ENCODE measurements around the gene DNAJC30.
"Not testable (repeated sequence)": the region's sequence is repeated elsewhere in the genome, so short reads cannot be mapped to it uniquely, and the experiment has no call there.

DNAJC30 gene

GRCh38 chr7:73683056-73683787, at the start of gene DNAJC30, which contains the start of gene BUD23:
TSS of gene DNAJC30 (minus strand) at chr7:73683453. CDS start at chr7:73683423, 30 bp downstream.
TSS of gene BUD23 (plus strand) at chr7:73683597. CDS start at chr7:73683626, 29 bp downstream.
- DNase-seq (ENCODE audit: low read depth in 2 of 3, low spot score in 1 of 3), result peak; percentile 96 to 98 (median 98)

- no peak for DNase-seq (ENCODE audit: low read depth in 2 of 3, low spot score in 1 of 3)
Measured at GRCh38 chr7:73732397-73732796, 49.1 kb upstream of the DNAJC30 start.

DNA sequence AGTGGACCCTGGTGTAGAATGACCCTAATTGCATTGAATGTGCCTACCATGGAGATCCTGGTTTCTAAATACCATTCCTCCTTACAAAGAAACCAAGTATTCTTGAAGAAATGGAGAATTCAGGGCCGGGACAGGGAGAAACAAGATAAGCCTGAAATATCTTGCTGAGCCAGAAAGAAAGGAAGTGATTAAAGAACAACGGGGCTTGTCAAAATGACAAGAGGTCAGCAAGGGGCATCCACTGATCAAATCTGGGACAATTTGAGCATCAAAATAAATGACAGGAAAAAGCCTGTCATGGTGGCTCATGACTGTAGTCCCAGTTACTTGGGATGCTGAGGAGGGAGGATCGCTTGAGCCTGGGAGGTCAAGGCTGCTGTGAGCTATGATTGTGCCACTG, 47.2 kb upstream of the DNAJC30 start:
- DNase-seq (ENCODE audit: low read depth in 2 of 3, low spot score in 1 of 3), result no peak

DNA sequence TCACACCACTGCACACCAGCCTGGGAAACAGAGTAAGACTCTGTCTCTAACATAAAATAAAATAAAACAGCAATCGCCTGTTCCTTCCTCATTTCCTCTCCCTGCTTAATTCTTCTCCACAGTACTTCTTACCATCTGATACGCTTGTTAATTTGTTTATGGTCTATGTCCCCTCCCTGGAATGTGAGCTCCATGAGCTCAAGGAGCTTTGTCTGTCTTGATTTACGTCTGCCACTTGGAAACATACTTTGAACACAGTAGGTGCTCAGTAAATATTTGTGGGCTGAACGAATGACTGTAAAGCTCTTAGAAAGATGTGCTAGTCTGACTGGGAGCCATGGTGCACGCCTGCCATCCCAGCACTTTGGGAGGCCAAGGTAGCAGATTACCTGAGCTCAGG, 45.3 kb upstream of the DNAJC30 start:
- no peak for DNase-seq (ENCODE audit: low read depth in 2 of 3, low spot score in 1 of 3)

DNA sequence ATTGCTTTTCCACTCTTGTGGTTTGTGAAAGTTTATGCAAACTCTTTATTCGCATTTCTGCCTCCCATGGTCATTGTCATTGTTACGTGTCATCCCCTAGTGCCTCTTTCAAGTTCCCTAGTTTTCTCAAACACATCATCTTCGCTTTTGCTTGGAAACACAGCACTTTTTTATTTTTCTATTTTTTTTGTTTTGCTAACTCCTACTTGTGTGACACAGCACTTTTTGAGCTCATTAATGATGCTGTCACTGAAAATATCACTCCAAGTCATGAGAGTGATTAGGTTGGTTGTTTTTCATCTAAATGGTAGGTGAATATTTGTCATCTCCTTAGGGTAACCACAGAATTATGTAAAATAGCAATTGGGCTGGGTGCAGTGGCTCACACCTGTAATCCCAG, 44.7 kb upstream of the DNAJC30 start:
- DNase-seq (ENCODE audit: low read depth in 2 of 3, low spot score in 1 of 3), result no peak

- DNase-seq (ENCODE audit: low read depth in 2 of 3, low spot score in 1 of 3), result no peak
Measured at GRCh38 chr7:73726083-73726466, 42.8 kb upstream of the DNAJC30 start.

- no peak for DNase-seq (ENCODE audit: low read depth in 2 of 3, low spot score in 1 of 3)
Measured at GRCh38 chr7:73723813-73724212, 40.6 kb upstream of the DNAJC30 start.

GRCh38 chr7:73722785-73723184, 39.5 kb upstream of the DNAJC30 start:
- DNase-seq (ENCODE audit: low read depth in 2 of 3, low spot score in 1 of 3), result no peak

GRCh38 chr7:73722182-73722581, 38.9 kb upstream of the DNAJC30 start:
- DNase-seq (ENCODE audit: low read depth in 2 of 3, low spot score in 1 of 3), result not testable (repeated sequence)

GRCh38 chr7:73721377-73721817, 38.1 kb upstream of the DNAJC30 start:
- DNase-seq (ENCODE audit: low read depth in 2 of 3, low spot score in 1 of 3), result no peak

DNA sequence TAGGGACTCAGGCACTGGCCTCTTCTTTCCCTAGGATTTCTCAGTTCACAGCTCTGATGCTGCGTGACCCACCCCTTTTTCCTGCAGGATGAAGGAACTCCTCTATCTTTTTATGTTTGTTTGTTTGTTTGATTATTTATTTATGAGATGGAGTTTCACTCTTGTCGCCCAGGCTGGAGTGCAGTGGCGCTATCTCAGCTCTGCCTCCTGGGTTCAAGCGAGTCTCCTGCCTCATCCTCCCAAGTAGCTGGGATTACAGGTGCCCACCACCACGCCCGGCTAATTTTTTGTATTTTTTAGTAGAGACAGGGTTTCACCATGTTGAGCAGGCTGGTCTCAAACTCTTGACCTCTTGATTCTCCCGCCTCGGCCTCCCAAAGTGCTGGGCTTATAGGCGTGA, 37.2 kb upstream of the DNAJC30 start:
- DNase-seq (ENCODE audit: low read depth in 2 of 3, low spot score in 1 of 3), result not testable (repeated sequence)

GRCh38 chr7:73719806-73720169, 36.5 kb upstream of the DNAJC30 start:
- DNase-seq (ENCODE audit: low read depth in 2 of 3, low spot score in 1 of 3), result no peak

DNA sequence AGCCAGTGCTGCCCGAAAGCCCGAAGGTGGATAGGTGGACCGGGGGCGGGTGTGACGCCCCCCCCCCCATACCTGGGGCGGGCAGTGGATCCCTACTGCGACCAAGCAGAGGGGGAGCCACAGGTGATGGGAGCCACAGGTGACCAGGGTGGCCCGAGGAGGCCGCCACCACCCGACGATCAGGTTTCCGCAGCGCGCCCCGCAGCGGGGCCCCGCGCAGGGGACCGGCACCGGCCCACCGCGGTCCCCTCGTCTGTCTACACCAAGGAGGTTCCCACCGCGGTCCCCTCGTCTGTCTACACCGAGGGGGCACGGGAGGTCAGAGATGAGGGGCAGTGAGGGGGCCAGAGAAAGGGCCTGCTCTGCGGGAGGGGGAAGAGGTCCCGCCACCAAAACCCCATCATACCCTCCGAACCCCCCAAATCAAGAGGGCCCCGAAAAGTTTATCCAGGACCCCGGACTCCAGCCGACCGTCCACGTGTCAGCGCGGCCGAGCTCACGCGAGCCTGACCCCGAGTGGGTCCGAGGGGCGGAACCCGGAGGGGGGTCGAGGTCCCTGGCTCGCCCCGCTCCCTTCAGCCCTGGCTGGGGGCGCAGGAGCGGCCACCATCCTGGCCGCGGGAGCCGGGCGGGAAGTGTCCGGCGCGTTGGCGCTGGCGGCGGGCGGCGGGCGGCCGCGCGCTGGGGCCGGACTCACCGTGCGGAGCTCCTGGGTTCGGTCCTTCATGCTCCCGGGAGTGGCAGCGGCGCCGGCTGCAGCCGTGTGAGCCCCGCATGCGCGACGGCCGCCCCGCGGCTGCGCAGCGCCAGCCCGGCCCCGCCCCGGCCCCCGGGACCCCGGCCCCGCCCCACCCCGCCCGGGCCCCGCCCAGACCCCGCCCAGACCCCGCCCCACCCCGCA, 35.9 kb upstream of the DNAJC30 start, which contains the start of gene STX1A:
TSS of gene STX1A (minus strand) at position 765 of the 901 bp plus-strand sequence. CDS start at position 727, 38 bp downstream.
- DNase-seq (ENCODE audit: low read depth in 2 of 3, low spot score in 1 of 3), result peak; percentile 48 to 69 (median 55)

DNA sequence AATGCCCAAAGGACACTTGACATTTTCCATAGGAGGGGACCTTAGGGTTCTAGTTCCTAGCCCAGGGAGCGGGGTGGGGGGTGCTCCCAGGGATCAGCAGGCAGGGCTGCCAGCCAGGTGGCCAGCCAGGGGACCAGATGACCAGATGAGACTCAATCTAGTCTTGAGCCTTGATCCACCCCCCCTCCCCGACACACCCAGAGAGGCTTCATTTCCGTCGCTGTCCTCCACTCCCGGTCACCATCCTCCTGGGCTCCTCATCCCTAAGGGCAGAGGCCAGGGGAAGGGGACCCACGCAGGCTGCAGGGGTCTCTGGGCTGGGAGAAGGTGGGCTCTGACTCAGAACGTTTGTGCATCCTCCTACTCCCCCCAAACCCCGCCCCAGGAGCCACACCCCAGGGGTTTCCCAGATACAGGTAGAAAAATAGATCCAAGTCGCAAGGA, 35.2 kb upstream of the DNAJC30 start:
- DNase-seq (ENCODE audit: low read depth in 2 of 3, low spot score in 1 of 3), result no peak

DNA sequence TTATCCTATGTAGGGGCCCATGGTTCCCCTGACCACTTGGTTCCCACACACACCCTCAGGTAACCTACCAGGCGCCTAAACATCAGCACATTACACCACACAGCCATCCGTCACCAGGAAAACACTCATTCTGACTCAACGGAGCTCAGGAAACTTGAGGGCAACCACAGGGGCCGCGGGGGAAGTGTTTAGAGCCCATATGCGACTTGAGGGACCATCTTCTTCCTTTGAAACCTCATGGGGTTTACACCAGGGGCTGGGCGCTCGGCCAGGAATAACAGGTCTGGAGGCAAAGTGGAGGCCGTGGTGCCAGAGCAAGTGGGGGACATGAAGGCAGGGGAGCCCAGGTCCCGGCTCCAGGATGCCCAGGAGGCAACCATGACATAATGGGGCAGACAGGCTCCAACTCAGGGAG, 34.7 kb upstream of the DNAJC30 start:
- DNase-seq (ENCODE audit: low read depth in 2 of 3, low spot score in 1 of 3), result peak; percentile 63 to 75 (median 71)

DNA sequence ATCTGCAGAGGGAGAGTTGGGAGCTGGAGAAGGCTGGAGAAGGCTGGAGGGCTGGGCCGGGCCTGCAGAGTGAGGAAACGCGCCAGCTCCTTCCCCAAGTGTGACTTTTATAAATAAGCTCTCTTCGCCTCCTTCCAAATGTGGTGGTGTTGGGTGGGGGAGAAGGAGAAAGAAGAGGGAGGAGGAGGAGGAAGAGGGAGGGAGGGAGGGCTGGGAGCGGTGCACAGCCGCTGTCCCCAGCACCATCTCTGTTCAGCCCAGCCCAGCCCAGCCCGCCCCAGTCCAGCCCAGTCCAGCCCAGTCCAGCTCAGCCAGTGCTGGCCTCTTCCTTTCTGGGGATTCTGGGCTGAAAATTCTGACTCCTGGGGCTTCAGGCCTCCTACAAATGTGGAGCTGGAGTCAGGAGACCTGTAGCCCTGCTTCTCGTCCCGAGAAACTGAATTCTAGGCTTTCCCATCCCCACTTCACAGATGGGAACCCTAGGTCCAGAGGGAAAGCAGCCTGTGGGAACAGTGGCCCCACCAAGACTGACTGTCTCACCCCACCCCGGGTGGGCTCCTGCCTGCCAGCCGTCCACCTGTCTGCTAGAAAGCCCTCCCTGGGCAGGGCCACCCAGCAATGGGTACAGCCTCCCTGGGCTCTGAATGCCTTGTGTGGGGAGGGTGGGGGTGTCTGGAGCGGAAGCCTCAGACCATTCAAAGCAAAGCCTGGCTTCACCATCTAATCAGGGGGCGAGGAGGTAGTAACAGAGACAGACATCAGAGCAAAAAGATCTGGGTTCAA, 34.0 kb upstream of the DNAJC30 start:
- no peak for DNase-seq (ENCODE audit: low read depth in 2 of 3, low spot score in 1 of 3)

DNA sequence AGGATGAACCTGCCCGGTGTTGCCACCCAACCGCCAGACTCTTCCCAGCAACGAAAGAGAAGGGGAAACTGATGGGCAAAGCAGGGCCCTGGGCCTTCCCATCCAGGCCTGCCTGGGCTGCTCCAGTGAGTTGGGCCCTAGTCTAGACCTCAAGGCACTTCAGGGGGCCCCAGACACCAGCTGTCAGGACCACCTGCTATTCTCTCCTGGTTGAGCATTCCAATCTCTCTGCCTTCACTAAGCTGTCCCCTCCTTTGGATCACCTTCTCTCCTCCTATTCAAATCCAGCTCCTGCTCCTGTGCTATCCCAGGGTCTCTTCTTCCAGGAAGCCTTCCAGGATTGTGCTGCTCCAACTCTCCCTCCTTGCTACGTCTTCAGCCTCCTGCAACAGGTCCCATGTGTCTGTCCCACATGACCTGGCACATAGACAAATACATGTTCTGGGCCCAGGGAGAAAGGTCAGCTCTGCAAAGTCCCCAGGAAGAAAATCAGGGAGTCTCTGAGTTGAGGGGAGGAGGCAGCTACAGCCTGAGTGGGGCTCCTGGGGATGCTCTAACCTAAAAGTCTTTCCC, 33.2 kb upstream of the DNAJC30 start:
- DNase-seq (ENCODE audit: low read depth in 2 of 3, low spot score in 1 of 3), result no peak

- peak; percentile 61 to 79 (median 65) for DNase-seq (ENCODE audit: low read depth in 2 of 3, low spot score in 1 of 3)
Measured at GRCh38 chr7:73715648-73716317, 32.5 kb upstream of the DNAJC30 start.

GRCh38 chr7:73713319-73713718, 30.1 kb upstream of the DNAJC30 start:
- not testable (repeated sequence) for DNase-seq (ENCODE audit: low read depth in 2 of 3, low spot score in 1 of 3)

- DNase-seq (ENCODE audit: low read depth in 2 of 3, low spot score in 1 of 3), result no peak
Measured at GRCh38 chr7:73712773-73713172, 29.5 kb upstream of the DNAJC30 start.
